Choroid plexus epithelial cell (primary cell): Measurements from ENCODE around the gene MISP3.
A peak's percentile ranks its signal among the peaks of the same experiment; 100 is the strongest.

ENCODE experiments used
- DNase-seq: peaks from one replicate; pipeline ENCODE4 v3.0.0-alpha.2; 2010; ENCODE audit warnings: low read depth
- H3K4me3 ChIP-seq: 2 replicates; pipeline ENCODE4 v1.5.1; 2011; ENCODE audit warnings: low read depth, mild to moderate bottlenecking, control low read depth, low read length, moderate library complexity
- TF ChIP-seq, protein P1 (sequence below): conservative IDR thresholded peaks from 2 replicates; pipeline ENCODE4 v1.5.1; 2011; ENCODE audit warnings: low read depth, mild to moderate bottlenecking, control low read depth, inconsistent platforms, low read length, moderate library complexity

Gene MISP3

DNA sequence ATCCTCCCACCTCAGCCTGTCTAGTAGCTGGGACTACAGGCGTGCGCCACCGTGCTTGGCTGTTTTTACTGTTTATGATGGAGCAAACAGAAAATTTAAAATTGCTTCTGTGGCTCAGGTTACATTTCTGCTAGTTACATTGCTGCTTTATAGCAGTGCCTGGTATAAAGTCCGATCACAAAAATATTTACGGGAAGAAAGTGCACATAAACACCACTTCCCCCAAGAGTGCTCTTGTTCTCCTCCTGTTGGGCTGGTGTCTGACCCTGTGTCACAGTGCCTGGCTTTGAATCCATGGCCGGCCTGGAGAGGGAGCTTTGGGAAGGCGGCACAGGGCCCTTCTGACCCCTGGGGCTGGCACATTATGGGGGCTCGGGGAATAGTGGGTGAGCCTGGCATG is 33.1 kb downstream of the MISP3 start:
- TF ChIP-seq, protein P1, sequence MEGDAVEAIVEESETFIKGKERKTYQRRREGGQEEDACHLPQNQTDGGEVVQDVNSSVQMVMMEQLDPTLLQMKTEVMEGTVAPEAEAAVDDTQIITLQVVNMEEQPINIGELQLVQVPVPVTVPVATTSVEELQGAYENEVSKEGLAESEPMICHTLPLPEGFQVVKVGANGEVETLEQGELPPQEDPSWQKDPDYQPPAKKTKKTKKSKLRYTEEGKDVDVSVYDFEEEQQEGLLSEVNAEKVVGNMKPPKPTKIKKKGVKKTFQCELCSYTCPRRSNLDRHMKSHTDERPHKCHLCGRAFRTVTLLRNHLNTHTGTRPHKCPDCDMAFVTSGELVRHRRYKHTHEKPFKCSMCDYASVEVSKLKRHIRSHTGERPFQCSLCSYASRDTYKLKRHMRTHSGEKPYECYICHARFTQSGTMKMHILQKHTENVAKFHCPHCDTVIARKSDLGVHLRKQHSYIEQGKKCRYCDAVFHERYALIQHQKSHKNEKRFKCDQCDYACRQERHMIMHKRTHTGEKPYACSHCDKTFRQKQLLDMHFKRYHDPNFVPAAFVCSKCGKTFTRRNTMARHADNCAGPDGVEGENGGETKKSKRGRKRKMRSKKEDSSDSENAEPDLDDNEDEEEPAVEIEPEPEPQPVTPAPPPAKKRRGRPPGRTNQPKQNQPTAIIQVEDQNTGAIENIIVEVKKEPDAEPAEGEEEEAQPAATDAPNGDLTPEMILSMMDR: no peak
- no peak overlapping the region for H3K4me3 ChIP-seq
- DNase-seq: no peak

DNA sequence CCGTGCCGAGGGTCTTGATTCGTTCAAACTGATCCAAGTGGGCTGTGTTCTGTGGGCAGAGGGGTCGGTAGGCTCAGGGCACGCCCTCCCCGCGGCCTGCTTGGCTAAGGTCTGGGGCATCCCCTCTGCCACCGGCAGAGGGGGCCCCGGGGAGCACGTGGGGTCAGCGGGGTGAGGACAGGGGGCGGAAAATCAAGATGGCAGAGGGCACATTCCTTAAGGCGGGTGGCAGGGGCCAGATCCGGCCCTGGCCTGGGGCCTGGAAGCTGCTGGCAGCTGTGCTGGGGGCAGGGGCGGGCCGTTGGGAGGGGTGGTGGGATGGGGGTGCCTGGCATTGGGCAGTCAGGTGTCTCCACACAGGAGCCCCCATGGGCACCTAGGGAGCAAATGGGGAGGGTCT is 34.3 kb downstream of the MISP3 start:
- no peak for DNase-seq
- TF ChIP-seq, protein P1: no peak
- H3K4me3 ChIP-seq: no peak overlapping the region

DNA sequence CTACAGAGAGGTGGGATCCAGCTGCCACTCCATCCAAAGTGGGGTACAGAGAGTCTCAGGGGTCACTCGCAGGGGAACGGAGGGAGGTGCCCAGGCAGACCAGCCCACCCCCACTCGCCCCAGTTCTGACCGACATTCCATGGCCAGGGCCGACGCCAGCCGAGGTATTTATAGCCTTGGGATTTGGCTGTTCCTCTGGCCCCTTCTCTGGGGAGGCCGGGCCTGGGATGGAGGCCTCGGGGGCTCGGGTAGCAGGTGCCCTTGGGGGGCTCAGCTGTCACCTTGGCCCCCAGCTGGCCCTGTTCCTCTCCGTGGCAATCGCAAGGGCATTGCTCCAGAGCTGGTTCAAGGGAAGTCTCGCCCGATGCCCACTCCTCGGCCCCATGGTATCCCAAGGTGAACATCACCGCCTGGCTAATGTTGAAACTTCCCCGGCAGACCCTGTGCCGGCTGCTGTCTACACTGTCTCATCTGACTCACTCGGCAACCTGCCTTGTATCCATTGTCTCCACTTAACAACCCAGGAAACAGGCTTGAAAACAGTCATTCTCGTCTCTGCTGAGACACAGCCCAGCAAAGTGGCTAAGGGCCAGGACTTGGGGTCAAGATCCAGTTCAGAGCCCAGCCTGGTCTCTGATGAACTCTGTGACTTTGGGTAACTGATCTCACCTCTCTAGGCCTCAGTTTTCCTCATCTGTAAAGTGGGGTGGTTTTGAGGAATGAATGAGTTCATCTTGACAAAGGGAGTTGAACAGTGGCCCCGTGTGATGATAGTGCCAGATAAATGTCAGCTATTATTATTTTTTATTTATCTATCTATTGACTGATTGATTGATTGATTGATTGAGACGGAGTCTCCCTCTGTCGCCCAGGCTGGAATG is 35.2 kb downstream of the MISP3 start:
- TF ChIP-seq, protein P1: no peak
- no peak overlapping the region for H3K4me3 ChIP-seq
- DNase-seq: no peak

DNA sequence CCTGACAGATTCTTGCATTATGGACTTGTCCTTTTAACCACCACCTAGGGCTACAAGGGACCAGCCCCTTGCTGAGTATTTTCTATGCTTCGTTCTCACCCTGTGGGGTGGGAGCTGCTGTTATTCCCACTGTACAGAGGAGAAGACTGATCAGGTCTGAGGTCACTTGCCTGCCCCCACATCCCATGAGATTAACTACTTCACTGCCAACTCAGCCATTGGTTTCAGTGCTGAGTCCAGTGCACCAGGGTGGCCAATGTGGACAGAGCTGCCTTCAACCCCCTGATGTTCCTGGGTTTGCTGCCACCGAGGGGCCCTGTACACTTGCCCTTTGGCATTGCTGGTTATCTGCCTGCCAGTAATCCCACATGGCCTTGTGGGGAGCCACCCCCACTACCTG is 38.1 kb downstream of the MISP3 start:
- no peak for DNase-seq
- H3K4me3 ChIP-seq: no peak overlapping the region
- TF ChIP-seq, protein P1: no peak

DNA sequence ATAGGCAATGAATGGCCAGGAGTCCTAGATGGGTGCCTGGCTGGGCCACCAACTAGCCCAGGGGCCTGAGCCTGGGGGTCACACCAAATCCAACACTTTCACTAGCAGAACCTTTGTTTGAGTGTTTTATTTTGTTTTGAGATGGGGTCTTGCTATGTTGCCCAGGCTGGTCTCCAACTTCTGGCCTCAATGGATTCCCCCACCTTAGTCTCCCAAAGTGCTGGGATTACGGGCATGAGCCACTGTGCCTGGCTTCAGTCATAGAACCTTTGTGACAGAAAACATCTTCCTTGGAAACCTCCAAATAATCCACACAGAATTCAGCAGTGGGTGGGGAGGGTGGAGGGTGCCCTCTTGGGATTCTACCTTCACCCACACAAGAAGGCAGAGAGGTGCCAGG is 38.9 kb downstream of the MISP3 start:
- DNase-seq: no peak
- TF ChIP-seq, protein P1: no peak
- no peak overlapping the region for H3K4me3 ChIP-seq

DNA sequence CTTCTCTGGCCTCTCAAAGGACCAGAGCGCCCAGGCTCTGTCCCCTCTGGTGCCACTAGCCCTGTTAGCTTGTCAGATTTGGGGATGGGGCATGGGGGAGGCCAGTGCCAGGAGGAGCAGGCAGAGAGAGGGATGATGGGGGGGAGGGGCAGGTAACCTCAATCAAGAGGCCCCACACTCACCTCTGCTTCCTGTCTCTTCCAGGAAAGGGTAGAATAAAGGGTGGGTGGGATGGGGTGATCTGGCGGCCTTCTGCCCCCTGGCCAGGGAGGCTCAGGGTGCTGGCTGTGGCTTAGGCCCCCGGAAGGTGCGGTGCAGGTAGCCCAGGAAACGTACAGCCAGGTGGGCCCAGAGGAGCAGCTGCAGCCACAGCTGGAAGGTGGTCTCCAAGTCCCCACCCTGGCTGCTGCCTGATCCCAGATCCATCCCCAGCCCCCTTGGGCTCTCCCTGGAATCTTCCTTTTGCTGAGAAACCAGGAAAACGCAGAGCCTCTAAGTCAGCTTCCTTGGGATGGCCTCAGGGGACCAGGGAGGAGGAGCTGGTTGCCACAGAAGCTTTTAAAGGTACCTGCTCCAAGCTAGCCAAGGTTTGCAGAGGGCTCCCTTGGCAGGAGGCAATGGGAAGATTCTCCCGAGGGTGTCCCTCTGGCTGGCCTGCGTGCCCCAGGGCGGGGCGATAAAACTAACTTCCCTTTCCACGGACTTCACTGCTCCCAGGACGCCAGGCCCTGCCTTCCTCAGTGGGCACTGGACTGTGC is 39.6 kb downstream of the MISP3 start:
- no peak for DNase-seq
- TF ChIP-seq, protein P1: no peak
- peak overlapping the region; percentile 27 for H3K4me3 ChIP-seq
